Activated CD8-positive, alpha-beta memory T cell treated with anti-CD3 and anti-CD28 coated beads, Interleukin-2, amount 10 ng/mL, durations not matched to agents 7 days and 5 days (primary cell): Measurements from ENCODE around the gene GOLGA3. TPM values are rescaled to one million over a fixed set of nuclear protein-coding genes. Genes with fewer than 3 reads are reported as not detected.
"Not testable (repeated sequence)": the region's sequence is repeated elsewhere in the genome, so short reads cannot be mapped to it uniquely, and the experiment has no call there.

Experiments used
- ATAC-seq: fragments of 150-1000 bp; cut with Tn5 transposase; one replicate; pipeline ENCODE4 v1.10.0; 2021; ENCODE audit warnings: moderate library complexity
- CTCF ChIA-PET: fragments of 350-600 bp; sonication (Branson Sonifier 250); formaldehyde crosslinking; loops from one replicate; lab custom pipeline; 2021; ENCODE audit warnings: antibody characterized with exemption; lab: Charles Lee
- DNase-seq: peaks from one replicate; pipeline ENCODE4 v3.0.0-alpha.2; 2020
- H3K27ac Mint-ChIP-seq: one replicate; pipeline ENCODE4 v1.8.0; 2021; ENCODE audit warnings: mild to moderate bottlenecking, mixed read lengths
- H3K27me3 Mint-ChIP-seq: one replicate; pipeline ENCODE4 v1.8.0; 2021; ENCODE audit warnings: mixed read lengths
- H3K36me3 Mint-ChIP-seq: one replicate; pipeline ENCODE4 v1.8.0; 2021; ENCODE audit warnings: mild to moderate bottlenecking, mixed read lengths
- H3K4me1 Mint-ChIP-seq: one replicate; pipeline ENCODE4 v1.8.0; 2021; ENCODE audit warnings: mixed read lengths
- H3K4me3 Mint-ChIP-seq: one replicate; pipeline ENCODE4 v1.8.0; 2021; ENCODE audit warnings: mild to moderate bottlenecking, moderate library complexity, mixed read lengths
- H3K9me3 Mint-ChIP-seq: one replicate; pipeline ENCODE4 v1.8.0; 2022; ENCODE audit warnings: low read depth, mixed read lengths
- total RNA-seq, 2 experiments: library from RNA; stranded (reverse); gene quantifications; one replicate each; pipeline ENCODE4 v1.2.3, GENCODE V29; 2021

GOLGA3 gene, protein sequence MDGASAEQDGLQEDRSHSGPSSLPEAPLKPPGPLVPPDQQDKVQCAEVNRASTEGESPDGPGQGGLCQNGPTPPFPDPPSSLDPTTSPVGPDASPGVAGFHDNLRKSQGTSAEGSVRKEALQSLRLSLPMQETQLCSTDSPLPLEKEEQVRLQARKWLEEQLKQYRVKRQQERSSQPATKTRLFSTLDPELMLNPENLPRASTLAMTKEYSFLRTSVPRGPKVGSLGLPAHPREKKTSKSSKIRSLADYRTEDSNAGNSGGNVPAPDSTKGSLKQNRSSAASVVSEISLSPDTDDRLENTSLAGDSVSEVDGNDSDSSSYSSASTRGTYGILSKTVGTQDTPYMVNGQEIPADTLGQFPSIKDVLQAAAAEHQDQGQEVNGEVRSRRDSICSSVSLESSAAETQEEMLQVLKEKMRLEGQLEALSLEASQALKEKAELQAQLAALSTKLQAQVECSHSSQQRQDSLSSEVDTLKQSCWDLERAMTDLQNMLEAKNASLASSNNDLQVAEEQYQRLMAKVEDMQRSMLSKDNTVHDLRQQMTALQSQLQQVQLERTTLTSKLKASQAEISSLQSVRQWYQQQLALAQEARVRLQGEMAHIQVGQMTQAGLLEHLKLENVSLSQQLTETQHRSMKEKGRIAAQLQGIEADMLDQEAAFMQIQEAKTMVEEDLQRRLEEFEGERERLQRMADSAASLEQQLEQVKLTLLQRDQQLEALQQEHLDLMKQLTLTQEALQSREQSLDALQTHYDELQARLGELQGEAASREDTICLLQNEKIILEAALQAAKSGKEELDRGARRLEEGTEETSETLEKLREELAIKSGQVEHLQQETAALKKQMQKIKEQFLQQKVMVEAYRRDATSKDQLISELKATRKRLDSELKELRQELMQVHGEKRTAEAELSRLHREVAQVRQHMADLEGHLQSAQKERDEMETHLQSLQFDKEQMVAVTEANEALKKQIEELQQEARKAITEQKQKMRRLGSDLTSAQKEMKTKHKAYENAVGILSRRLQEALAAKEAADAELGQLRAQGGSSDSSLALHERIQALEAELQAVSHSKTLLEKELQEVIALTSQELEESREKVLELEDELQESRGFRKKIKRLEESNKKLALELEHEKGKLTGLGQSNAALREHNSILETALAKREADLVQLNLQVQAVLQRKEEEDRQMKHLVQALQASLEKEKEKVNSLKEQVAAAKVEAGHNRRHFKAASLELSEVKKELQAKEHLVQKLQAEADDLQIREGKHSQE (N-terminal part only)
- 10 to 100 TPM; 60.0 to 60.4 TPM for total RNA-seq

- CTCF ChIA-PET = interaction anchor here (0.9 to 1.4 kb wide), 3 partner anchors 44 to 76 kb away, joined by 3 to 4 read pairs (median 4); no protein-coding TSS in a partner anchor
- peaks cover 46% of the 10 kb centered on the region for H3K36me3 Mint-ChIP-seq
- DNase-seq = peak; percentile 96
Measured at GRCh38 chr12:132828706-132829534, at the start of gene GOLGA3. Gene GOLGA3, minus strand, starts transcription at chr12:132828869. Its CDS starts 6,741 bp downstream, at chr12:132822128.

GRCh38 chr12:132874620-132875019 is 46.0 kb upstream of the GOLGA3 start:
- DNase-seq, H3K9me3 Mint-ChIP-seq, CTCF ChIA-PET, ATAC-seq, H3K4me3 Mint-ChIP-seq, H3K27ac Mint-ChIP-seq, H3K27me3 Mint-ChIP-seq: not testable (repeated sequence)
- peaks cover 27% of the 10 kb centered on the region for H3K4me1 Mint-ChIP-seq
- peaks cover 56% of the 10 kb centered on the region for H3K36me3 Mint-ChIP-seq

More at GRCh38 chr12:132828706-132829534, at the start of gene GOLGA3:
- H3K4me3 Mint-ChIP-seq = peak within 1 kb of the TSS; percentile 87
- peaks cover 47% of the 10 kb centered on the region for H3K4me1 Mint-ChIP-seq
- peak within 1 kb of the TSS; percentile 100 for H3K27ac Mint-ChIP-seq
- no peaks in the 10 kb centered on the region for H3K27me3 Mint-ChIP-seq
- peak; percentile 92 for ATAC-seq
- no peaks in the 10 kb centered on the region for H3K9me3 Mint-ChIP-seq

DNA sequence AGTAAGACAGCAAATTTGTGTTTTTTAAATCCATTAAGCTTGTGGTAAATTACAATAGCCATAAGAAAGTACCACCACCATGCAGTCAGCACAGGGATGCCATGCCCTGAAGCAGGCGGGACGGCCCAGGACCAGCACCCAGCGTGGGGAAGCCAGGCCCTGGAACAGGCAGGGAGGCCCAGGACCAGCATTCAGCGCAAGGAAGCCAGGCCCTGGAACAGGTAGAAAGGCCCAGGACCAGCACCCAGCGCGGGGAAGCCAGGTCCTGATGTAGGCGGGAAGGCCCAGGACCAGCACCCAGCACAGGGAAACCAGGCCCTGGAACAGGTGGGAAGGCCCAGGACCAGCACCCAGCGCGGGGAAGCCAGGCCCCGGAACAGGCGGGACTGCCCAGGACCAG is 45.5 kb upstream of the GOLGA3 start:
- ATAC-seq (no peak), DNase-seq (no peak)
- H3K9me3 Mint-ChIP-seq = no peaks in the 10 kb centered on the region
- H3K27me3 Mint-ChIP-seq = no peaks in the 10 kb centered on the region
- no peak overlapping the region for H3K4me3 Mint-ChIP-seq
- peaks cover 27% of the 10 kb centered on the region for H3K4me1 Mint-ChIP-seq
- H3K27ac Mint-ChIP-seq = peak overlapping the region; percentile 75
- CTCF ChIA-PET = interaction anchor here (2.1 kb wide), 1 partner anchor 30 kb away, joined by 15 read pairs; no protein-coding TSS in a partner anchor
- H3K36me3 Mint-ChIP-seq = peaks cover 58% of the 10 kb centered on the region

GRCh38 chr12:132873724-132874123 is 45.1 kb upstream of the GOLGA3 start:
- ATAC-seq (peak; percentile 27), DNase-seq (peak; percentile 51)
- peak overlapping the region; percentile 75 for H3K27ac Mint-ChIP-seq
- H3K4me1 Mint-ChIP-seq = peaks cover 27% of the 10 kb centered on the region
- H3K9me3 Mint-ChIP-seq = no peaks in the 10 kb centered on the region
- H3K4me3 Mint-ChIP-seq = peak overlapping the region; percentile 60
- CTCF ChIA-PET = interaction anchor here (1.2 to 2.1 kb wide), 3 partner anchors 13 to 105 kb away, joined by 3 to 15 read pairs (median 4); no protein-coding TSS in a partner anchor
- H3K36me3 Mint-ChIP-seq = peaks cover 59% of the 10 kb centered on the region
- H3K27me3 Mint-ChIP-seq = no peaks in the 10 kb centered on the region

- Mint-ChIP-seq H3K27ac (peak overlapping the region; percentile 80), H3K4me1 (peaks cover 27% of the 10 kb centered on the region), H3K4me3 (peak overlapping the region; percentile 54), H3K9me3 (no peaks in the 10 kb centered on the region), H3K27me3 (no peaks in the 10 kb centered on the region), H3K36me3 (peaks cover 60% of the 10 kb centered on the region)
- ATAC-seq (peak; percentile 88), DNase-seq (peak; percentile 82)
- CTCF ChIA-PET = interaction anchor here (1.0 to 2.1 kb wide), 5 partner anchors 13 to 105 kb away, joined by 3 to 15 read pairs (median 4); no protein-coding TSS in a partner anchor
Measured at GRCh38 chr12:132872975-132873421, 44.3 kb upstream of the GOLGA3 start.

DNA sequence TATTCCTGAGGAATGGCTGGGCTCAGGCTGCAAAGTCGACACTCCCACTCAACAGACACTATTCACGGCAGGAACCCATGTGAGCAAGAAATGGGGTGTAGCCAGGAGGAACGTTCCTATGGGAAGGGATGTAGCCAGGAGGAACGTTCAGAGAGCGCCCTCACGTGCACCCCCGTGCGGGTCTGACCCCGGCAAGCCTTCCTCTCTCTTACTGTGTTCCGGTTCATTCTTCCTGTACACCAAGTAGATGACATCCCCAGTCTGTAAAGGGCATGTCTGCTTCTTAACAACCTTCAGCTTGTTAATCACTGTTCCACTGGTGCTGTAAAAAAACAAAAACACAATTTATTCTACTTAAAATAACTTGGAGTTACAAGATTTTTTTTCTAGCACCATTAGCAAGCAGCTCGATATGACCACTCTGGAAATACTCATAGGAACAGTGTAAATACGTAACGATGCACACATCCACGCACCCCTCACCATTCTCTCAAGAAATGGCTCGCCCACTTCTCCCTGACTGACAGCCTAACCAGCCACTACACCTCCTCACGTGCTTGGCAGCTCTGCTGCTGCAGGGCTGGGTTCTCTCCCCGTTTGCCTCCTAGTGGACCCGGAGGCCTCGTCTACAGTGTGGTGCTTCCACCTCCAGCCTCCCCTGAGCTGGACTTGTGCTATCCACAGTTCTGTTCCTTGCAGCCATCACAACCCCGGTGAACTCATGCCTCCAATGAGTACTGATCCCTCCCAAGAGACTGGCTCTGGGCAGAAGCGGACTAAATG is 43.6 kb upstream of the GOLGA3 start:
- H3K4me3 Mint-ChIP-seq = peak overlapping the region; percentile 54
- DNase-seq (no peak), ATAC-seq (peak; percentile 14)
- H3K4me1 Mint-ChIP-seq = peaks cover 28% of the 10 kb centered on the region
- H3K9me3 Mint-ChIP-seq = no peaks in the 10 kb centered on the region
- no peaks in the 10 kb centered on the region for H3K27me3 Mint-ChIP-seq
- H3K27ac Mint-ChIP-seq = peak overlapping the region; percentile 80
- CTCF ChIA-PET = interaction anchor here (1.0 to 2.1 kb wide), 5 partner anchors 14 to 104 kb away, joined by 3 to 15 read pairs (median 4); no protein-coding TSS in a partner anchor
- peaks cover 60% of the 10 kb centered on the region for H3K36me3 Mint-ChIP-seq

DNA sequence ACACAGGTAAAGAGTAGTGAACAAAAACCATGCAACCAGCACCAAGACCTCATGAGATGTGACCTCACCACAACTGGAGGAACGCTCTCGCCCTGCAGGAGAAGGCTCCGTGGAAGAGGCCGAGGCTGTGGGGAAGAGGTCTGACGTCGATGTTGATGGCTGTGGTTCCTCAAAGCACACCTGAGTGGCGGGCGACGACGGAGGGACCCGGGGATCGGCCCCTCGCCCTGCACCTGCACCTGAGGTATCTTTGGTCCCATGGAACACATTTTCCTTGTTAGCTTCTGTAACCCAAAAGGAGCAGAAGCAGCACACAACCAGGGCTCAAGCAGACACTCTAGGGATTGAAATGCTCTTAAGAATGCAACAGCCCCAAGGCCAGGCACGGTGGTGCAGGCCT is 40.9 kb upstream of the GOLGA3 start:
- Mint-ChIP-seq H3K4me3 (no peak overlapping the region), H3K27ac (no peak overlapping the region), H3K36me3 (peaks cover 62% of the 10 kb centered on the region), H3K27me3 (no peaks in the 10 kb centered on the region), H3K9me3 (no peaks in the 10 kb centered on the region), H3K4me1 (peaks cover 35% of the 10 kb centered on the region)
- no peak for DNase-seq
- CTCF ChIA-PET = no interaction called here
- ATAC-seq = no peak

GRCh38 chr12:132866251-132866828 is 37.7 kb upstream of the GOLGA3 start:
- no peak overlapping the region for H3K27ac Mint-ChIP-seq

DNA sequence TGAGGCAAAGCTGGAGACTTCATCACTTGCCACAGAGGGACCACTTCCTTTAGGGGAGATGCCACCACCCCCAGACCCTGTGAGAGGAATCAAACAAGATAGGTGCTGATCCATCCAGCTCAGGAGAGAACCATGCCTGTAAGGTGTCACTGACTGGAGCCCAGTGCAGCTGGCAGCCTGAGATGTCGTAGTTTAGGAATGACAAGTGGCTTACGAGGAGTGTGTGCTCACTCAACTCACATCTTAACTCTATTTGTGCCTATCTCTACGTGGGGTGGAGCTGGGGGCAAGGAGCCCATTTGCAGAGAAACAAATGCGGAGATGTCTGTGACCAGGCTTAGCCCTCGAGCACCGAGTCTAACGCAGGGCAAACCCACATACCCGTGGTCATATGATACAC is 32.9 kb upstream of the GOLGA3 start:
- no peaks in the 10 kb centered on the region for H3K9me3 Mint-ChIP-seq
- H3K4me3 Mint-ChIP-seq = no peak overlapping the region
- CTCF ChIA-PET = interaction anchor here (1.2 kb wide), 1 partner anchor 44 kb away, joined by 4 read pairs; no protein-coding TSS in a partner anchor
- DNase-seq (no peak), ATAC-seq (no peak)
- no peaks in the 10 kb centered on the region for H3K27me3 Mint-ChIP-seq
- H3K36me3 Mint-ChIP-seq = peaks cover 44% of the 10 kb centered on the region
- peaks cover 5% of the 10 kb centered on the region for H3K4me1 Mint-ChIP-seq
- no peak overlapping the region for H3K27ac Mint-ChIP-seq

More at GRCh38 chr12:132866251-132866828, 37.7 kb upstream of the GOLGA3 start:
- peaks cover 45% of the 10 kb centered on the region for H3K36me3 Mint-ChIP-seq
- ATAC-seq (no peak), DNase-seq (no peak)
- no peaks in the 10 kb centered on the region for H3K27me3 Mint-ChIP-seq
- peaks cover 12% of the 10 kb centered on the region for H3K4me1 Mint-ChIP-seq
- CTCF ChIA-PET = no interaction called here
- H3K9me3 Mint-ChIP-seq = no peaks in the 10 kb centered on the region
- no peak overlapping the region for H3K4me3 Mint-ChIP-seq

- H3K4me3 Mint-ChIP-seq = no peak overlapping the region
- ATAC-seq (peak; percentile 16), DNase-seq (no peak)
- CTCF ChIA-PET = no interaction called here
- H3K36me3 Mint-ChIP-seq = peaks cover 50% of the 10 kb centered on the region
- no peaks in the 10 kb centered on the region for H3K27me3 Mint-ChIP-seq
- H3K27ac Mint-ChIP-seq = no peak overlapping the region
- H3K9me3 Mint-ChIP-seq = no peaks in the 10 kb centered on the region
- H3K4me1 Mint-ChIP-seq = no peaks in the 10 kb centered on the region
Measured at GRCh38 chr12:132858718-132859266, 30.1 kb upstream of the GOLGA3 start.

GRCh38 chr12:132857019-132857418 is 28.4 kb upstream of the GOLGA3 start:
- H3K27ac Mint-ChIP-seq, H3K4me1 Mint-ChIP-seq, CTCF ChIA-PET, DNase-seq, ATAC-seq, H3K4me3 Mint-ChIP-seq, H3K9me3 Mint-ChIP-seq, H3K27me3 Mint-ChIP-seq: not testable (repeated sequence)
- peaks cover 57% of the 10 kb centered on the region for H3K36me3 Mint-ChIP-seq
